HK-2 (cell line): Measurements from ENCODE around the gene UVSSA.
"Not testable (repeated sequence)": the region's sequence is repeated elsewhere in the genome, so short reads cannot be mapped to it uniquely, and the experiment has no call there.

Source experiments
- DNase-seq: peaks from one replicate; pipeline ENCODE4 v3.0.0-alpha.2; 2018; ENCODE audit not compliant: unreplicated experiment

The UVSSA gene

GRCh38 chr4:1317177-1318045, 29.6 kb upstream of the UVSSA start:
- DNase-seq, result no peak

- no peak for DNase-seq
These were observed 29.0 kb upstream of the UVSSA start for GRCh38 chr4:1318046-1318375.

- no peak for DNase-seq
These were observed 28.4 kb upstream of the UVSSA start for GRCh38 chr4:1318488-1319213.

GRCh38 chr4:1321486-1321885, 25.5 kb upstream of the UVSSA start:
- no peak for DNase-seq

GRCh38 chr4:1321946-1322650, 24.9 kb upstream of the UVSSA start:
- no peak for DNase-seq

GRCh38 chr4:1323280-1323634, 23.8 kb upstream of the UVSSA start:
- no peak for DNase-seq

- DNase-seq, result peak; percentile 79
These were observed 23.2 kb upstream of the UVSSA start for GRCh38 chr4:1323635-1324442.

- not testable (repeated sequence) for DNase-seq
These were observed 22.4 kb upstream of the UVSSA start for GRCh38 chr4:1324443-1325175.

- DNase-seq, result no peak
These were observed 21.9 kb upstream of the UVSSA start for GRCh38 chr4:1325176-1325480.

GRCh38 chr4:1325681-1326635, 21.1 kb upstream of the UVSSA start:
- no peak for DNase-seq

GRCh38 chr4:1326751-1327525, 20.1 kb upstream of the UVSSA start:
- DNase-seq, result no peak

GRCh38 chr4:1327526-1328266, 19.3 kb upstream of the UVSSA start:
- DNase-seq, result no peak

GRCh38 chr4:1328267-1329155, 18.5 kb upstream of the UVSSA start:
- DNase-seq, result no peak

GRCh38 chr4:1329408-1330371, 17.3 kb upstream of the UVSSA start:
- peak; percentile 93 for DNase-seq

GRCh38 chr4:1330761-1331590, 16.0 kb upstream of the UVSSA start:
- DNase-seq, result no peak
